Right lobe of liver (tissue), 6 donors: ENCODE measurements around the gene CDH2. TPM values are rescaled to one million over a fixed set of nuclear protein-coding genes. Genes with fewer than 3 reads are reported as not detected.

Source experiments
- ATAC-seq, 4 donors: fragments of 200-7000 bp; cut with Tn5 transposase; one replicate each; pipeline ENCODE4 v1.9.1; 2020; ENCODE audit warnings: mild to moderate bottlenecking in 4 of 4, moderate library complexity in 4 of 4
- DNase-seq, 3 donors: peaks; one replicate each; pipeline ENCODE4 v3.0.0-alpha.2; 2020
- H3K27ac ChIP-seq, 3 donors: fragments of 200-600 bp; one replicate each; pipeline ENCODE4 v1.8.0; 2022
- H3K27me3 ChIP-seq, 2 donors: fragments of 200-600 bp; one replicate each; pipeline ENCODE4 v1.8.0; 2022
- H3K36me3 ChIP-seq, 4 donors: fragments of 200-600 bp; sonication (generic) in 1 of 4; one replicate each; pipeline versions ENCODE4 v1.5.1 to v1.8.0; 2017 to 2022; ENCODE audit warnings: control low read depth in 1 of 4
- H3K4me1 ChIP-seq, 4 donors: fragments of 200-600 bp; sonication (generic) in 1 of 4; one replicate each; pipeline versions ENCODE4 v1.5.1 to v1.8.0; 2017 to 2022; ENCODE audit warnings: control low read depth in 1 of 4
- H3K4me3 ChIP-seq, 3 donors: fragments of 200-600 bp; one replicate each; pipeline ENCODE4 v1.8.0; 2022
- H3K9me3 ChIP-seq, 4 donors: fragments of 200-600 bp; sonication (generic) in 1 of 4; one replicate each; pipeline versions ENCODE4 v1.5.1 to v1.8.0; 2017 to 2022; ENCODE audit warnings: control low read depth in 1 of 4
- POLR2A ChIP-seq: fragments of 450-650 bp; IDR thresholded peaks from one replicate; pipeline ENCODE4 v1.6.1; 2017; ENCODE audit warnings: antibody characterized with exemption, mild to moderate bottlenecking
- WGBS: methylation state at CpG from one replicate; pipeline ENCODE4 v1.1.6; 2018; ENCODE audit warnings: low coverage, low lambda C conversion rate; ENCODE audit not compliant: insufficient coverage; ENCODE audit errors: missing lambda C conversion rate; 5-methylcytosine and 5-hydroxymethylcytosine counted together
- intact Hi-C, 2 donors: fragments of 100-400 bp; cut with DNase I; formaldehyde crosslinking; loops; one replicate each; pipeline versions ENCODE4 v1.11.2 to v1.14.1; 2022
- total RNA-seq, 6 experiments: library from RNA; depleted of rRNA in 2 of 6; stranded (reverse); fragments of >200 nt in 2 of 6; fragmentation: NEBNext Ultra II Directional in 3 of 6; extraction: Animal tissue kit (Norgen Biotek cat#: 25700) in 3 of 6; gene quantifications; one replicate each; pipeline versions ENCODE4 v1.1.0 to v1.2.4, GENCODE V29; 2016 to 2023
- TF ChIP-seq, protein P1 (sequence below), 4 donors: fragments of 200-600 bp in 3 of 4; fragments of 450-650 bp in 1 of 4; IDR thresholded peaks; one replicate each; pipeline versions ENCODE4 v1.5.1 to v1.8.0; 2016 to 2022; ENCODE audit warnings: antibody characterized with exemption in 4 of 4, mild to moderate bottlenecking in 2 of 4
- donor health status: DM: no; HTN: yes; CAD: no.
- donor health status: DM: no; HTN: no; CAD: no.
- donor health status: DM: no; HTN: no; CAD: no.
- donor health status: DM: no; HTN: yes; CAD: no.
- donor health status: DM: no; HTN: yes; CAD: no.

The CDH2 gene
- total RNA-seq, 6 experiments from 2014 or later: 32.3 to 46.8 (median 35.8) TPM

- DNase-seq (no peak), ATAC-seq (peak; percentile 8 to 38 (median 10))
- no peaks in the 10 kb centered on the region for H3K27me3 ChIP-seq
- intact Hi-C loops: no loop called here
- no peak overlapping the region for H3K27ac ChIP-seq
- H3K9me3 ChIP-seq: no peaks in the 10 kb centered on the region
- TF ChIP-seq, protein P1, sequence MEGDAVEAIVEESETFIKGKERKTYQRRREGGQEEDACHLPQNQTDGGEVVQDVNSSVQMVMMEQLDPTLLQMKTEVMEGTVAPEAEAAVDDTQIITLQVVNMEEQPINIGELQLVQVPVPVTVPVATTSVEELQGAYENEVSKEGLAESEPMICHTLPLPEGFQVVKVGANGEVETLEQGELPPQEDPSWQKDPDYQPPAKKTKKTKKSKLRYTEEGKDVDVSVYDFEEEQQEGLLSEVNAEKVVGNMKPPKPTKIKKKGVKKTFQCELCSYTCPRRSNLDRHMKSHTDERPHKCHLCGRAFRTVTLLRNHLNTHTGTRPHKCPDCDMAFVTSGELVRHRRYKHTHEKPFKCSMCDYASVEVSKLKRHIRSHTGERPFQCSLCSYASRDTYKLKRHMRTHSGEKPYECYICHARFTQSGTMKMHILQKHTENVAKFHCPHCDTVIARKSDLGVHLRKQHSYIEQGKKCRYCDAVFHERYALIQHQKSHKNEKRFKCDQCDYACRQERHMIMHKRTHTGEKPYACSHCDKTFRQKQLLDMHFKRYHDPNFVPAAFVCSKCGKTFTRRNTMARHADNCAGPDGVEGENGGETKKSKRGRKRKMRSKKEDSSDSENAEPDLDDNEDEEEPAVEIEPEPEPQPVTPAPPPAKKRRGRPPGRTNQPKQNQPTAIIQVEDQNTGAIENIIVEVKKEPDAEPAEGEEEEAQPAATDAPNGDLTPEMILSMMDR (IDR thresholded peaks at IDR 0.05): no peak
- no peak for TF ChIP-seq POLR2A
- 66% methylated on average over 5 of the region's 5 CpGs for WGBS
- no peaks in the 10 kb centered on the region for H3K36me3 ChIP-seq
- H3K4me3 ChIP-seq: no peak overlapping the region
- H3K4me1 ChIP-seq: peaks cover 0 to 31% (median 9%) of the 10 kb centered on the region in 4 donors
Observed at GRCh38 chr18:28071199-28071598, 105.7 kb downstream of the CDH2 start.

DNA sequence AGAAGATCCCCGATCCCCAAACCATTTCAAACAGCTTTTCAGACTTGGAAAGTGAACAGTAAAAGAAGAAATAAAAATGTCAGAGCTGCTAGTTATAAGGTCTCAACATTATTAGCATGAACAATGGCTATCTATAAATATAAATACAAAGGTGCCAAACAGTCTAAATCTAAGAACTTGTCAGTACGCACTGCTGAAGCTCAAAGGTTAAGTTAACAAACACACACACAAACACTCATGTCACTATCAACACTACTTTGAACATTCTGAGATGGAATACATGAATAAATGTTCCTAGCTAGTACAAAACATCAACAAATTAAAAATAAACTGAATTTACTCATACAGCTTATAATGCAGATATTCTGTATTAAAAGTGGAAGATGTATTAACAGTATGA lies 108.7 kb downstream of the CDH2 start:
- H3K27me3 ChIP-seq: no peaks in the 10 kb centered on the region
- no peak overlapping the region for H3K27ac ChIP-seq
- peaks cover 0 to 9% (median 4%) of the 10 kb centered on the region in 4 donors for H3K4me1 ChIP-seq
- no peak overlapping the region for H3K4me3 ChIP-seq
- DNase-seq (no peak), ATAC-seq (peak; percentile 75 to 82 (median 78))
- no peaks in the 10 kb centered on the region for H3K36me3 ChIP-seq
- intact Hi-C loops: no loop called here
- H3K9me3 ChIP-seq: no peaks in the 10 kb centered on the region
- no peak for TF ChIP-seq POLR2A
- TF ChIP-seq, protein P1 (IDR thresholded peaks at IDR 0.05): no peak
- WGBS: 56% methylated on average over 2 of the region's 2 CpGs

DNA sequence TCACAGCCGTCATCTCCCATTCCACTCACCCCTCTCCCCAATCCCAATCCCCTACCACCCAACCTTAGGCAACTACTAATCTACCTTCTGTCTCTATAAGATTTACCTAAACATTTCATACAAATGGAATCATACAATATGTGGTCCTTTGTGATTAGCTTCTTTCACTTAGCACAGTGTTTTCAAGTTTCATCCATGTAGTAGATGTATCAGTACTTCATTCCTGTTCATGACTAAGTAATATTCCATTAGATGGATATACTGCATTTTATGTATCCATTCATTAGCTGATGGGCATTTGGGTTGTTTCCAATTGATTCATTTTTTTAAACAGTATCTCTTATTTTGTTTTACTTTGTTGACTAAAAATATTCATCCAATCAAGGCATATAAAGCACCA lies 109.6 kb downstream of the CDH2 start:
- no peaks in the 10 kb centered on the region for H3K9me3 ChIP-seq
- H3K27me3 ChIP-seq: no peaks in the 10 kb centered on the region
- no peak overlapping the region for H3K4me3 ChIP-seq
- WGBS: 0% methylated on average over 1 of the region's 1 CpG
- no peak overlapping the region for H3K27ac ChIP-seq
- no peaks in the 10 kb centered on the region for H3K36me3 ChIP-seq
- TF ChIP-seq, protein P1 (IDR thresholded peaks at IDR 0.05): no peak
- no peak for TF ChIP-seq POLR2A
- no peak for DNase-seq
- H3K4me1 ChIP-seq: peaks cover 0 to 8% (median 3%) of the 10 kb centered on the region in 4 donors
- intact Hi-C loops: no loop called here
- no peak for ATAC-seq

DNA sequence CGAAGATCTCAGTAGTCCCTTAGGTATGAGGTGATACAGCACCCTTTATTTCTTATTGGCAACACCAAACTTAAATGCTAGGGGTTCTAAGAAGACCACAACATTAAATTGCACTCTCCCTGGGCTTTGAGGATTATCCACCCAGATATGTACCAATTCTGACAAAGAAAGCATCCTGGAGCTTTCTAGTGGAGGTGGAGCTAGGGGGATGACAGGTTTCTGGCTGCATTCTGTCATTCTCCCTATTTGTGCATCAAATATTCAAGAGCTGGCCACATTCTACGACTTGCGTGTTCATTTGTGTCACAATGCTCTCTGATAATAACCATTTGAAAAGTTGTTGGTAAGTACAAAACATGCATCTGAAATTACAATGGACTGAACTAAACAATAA lies 111.1 kb downstream of the CDH2 start:
- WGBS: 90% methylated on average over 3 of the region's 3 CpGs
- no peaks in the 10 kb centered on the region for H3K9me3 ChIP-seq

More for the DNA sequence above, 111.1 kb downstream of the CDH2 start:
- no peaks in the 10 kb centered on the region for H3K27me3 ChIP-seq
- intact Hi-C loops: no loop called here
- TF ChIP-seq, protein P1 (IDR thresholded peaks at IDR 0.05): no peak
- no peak for TF ChIP-seq POLR2A
- ATAC-seq (no peak), DNase-seq (no peak)
- no peak overlapping the region for H3K4me3 ChIP-seq
- peaks cover 0 to 8% (median 3%) of the 10 kb centered on the region in 4 donors for H3K4me1 ChIP-seq
- H3K36me3 ChIP-seq: no peaks in the 10 kb centered on the region
- H3K27ac ChIP-seq: no peak overlapping the region
